NCI-H345 (cell line): Measurements from ENCODE around the gene VWF.
A peak's percentile ranks its signal among the peaks of the same experiment; 100 is the strongest.

ENCODE experiments used
- DNase-seq: peaks from one replicate; lab custom pipeline; 2025; lab: John Stamatoyannopoulos, UW

Gene VWF

DNA sequence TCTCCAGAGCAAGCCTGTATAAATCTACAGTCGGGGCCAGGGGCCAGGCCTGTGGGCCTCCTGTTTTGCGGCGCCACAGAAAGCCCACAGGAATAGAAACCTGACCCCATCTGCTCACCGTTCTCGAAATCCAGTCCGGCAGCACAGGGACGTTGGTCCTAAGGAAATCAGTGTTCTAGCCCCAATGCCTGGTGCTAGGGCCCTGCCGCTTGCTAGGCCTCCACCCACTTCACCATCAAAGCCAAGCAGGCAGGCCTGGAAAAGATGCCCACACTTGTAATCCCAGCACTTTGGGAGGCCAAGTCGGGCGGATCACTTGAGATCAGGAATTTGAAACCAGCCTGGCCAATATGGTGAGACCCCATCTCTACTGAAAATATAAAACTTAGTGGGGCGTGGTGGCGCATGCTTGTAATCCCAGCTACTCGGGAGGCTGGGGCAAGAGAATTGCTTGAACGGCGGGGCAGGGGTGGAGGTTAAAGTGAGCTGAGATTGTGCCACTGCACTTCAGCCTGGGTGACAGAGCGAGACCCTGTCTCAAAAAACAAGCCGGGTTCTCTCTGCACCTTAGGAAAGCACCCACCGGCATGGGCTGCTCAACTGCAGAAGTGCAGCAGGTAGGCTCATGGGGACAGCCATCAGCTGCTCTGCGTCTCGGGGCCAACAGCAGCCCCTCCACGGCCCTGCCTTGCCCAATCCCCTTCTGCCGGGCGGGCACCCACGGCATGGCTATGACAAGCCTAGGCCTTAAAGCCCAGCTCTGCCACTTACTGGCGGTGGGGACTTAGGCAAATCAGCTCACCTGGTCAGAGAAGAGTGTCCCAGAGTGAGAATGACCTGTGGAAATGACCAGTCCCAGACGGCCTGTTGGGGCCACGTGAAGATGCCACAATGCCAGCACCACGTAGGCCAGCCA is 47.4 kb downstream of the VWF start:
- no peak for DNase-seq

DNA sequence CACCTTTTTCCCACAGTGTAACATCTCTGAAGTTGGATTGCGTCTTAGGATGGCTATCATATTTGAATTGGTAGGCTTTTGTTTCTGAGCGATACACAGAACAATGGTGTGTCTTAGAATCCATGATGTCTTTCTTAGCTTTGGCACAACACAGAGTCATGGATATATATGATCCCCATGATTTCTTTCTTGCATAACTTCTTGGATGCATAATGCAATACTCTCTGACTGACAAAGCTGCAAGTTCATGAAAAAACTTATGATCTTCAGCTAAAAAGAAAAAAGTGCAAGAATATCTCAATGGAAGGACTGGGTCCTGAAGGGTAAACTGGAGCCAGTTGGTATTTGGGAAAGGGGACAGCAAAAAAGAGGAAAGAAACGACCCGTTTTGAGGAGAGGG is 48.1 kb downstream of the VWF start:
- no peak for DNase-seq

DNA sequence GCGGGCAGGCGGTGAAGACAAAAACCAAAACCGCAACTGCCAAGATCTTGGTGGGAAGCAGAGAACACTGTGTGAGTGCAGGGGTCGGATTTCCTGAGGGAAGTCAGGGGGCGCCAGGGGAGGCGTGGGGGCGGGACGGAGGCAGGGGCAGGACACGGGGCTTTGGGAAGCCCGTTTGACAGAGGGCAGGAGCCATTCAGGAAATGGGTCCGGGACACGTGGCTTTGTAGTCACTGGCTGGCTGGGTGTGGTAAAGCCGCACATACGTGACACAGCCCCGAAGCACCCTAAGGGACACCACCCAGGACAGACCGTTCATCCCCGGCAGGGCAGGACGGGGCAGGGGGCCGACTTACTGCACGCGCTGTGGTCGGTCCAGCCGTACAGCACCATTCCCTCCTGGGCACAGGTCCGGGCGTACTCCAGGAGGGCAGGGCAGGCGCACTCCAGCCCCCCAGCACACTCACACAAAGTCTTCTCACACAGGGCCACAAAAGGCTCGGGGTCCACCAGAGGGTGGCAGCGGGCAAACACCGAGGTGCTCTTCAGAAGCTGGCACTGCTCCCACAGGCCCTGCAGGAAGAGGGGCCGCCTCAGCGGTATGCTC is 49.4 kb downstream of the VWF start:
- no peak for DNase-seq

DNA sequence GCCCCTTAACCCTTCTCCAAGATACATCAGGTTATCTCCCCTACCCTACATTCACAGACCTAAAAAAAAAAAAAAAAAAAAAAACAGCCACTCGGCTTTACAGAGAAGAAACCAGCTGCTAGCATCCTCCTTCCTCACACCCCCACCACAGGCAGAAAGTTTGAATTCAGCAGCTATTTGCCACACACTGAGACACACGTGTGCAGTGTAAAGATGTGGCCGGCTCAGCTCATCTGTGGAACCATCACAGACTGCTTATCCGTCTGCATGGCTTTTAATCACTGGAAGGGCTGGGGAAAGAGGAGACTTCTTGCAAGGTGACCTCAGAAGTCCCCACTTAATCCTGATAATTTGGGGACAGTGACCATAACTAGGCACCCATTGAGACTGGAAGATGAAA is 50.0 kb downstream of the VWF start:
- DNase-seq = no peak

DNA sequence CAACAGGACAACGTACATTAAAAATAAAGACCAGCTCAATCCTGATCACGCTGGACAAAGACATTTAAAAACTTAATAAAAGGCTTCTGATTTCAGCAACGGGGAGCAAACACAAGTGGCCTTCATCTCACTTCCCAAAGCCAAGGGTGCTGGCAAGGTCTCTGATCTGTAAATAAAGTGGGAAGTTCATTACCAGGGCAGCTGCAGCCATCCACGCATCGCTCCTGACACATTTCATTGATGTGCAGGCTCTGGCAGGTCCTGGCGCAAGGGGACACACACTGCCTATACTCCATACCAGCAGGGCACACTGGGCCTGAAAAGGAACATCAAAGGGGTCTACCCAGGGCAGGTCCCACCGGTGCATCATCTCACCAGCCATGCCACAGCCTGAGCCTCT is 51.0 kb downstream of the VWF start:
- no peak for DNase-seq

DNA sequence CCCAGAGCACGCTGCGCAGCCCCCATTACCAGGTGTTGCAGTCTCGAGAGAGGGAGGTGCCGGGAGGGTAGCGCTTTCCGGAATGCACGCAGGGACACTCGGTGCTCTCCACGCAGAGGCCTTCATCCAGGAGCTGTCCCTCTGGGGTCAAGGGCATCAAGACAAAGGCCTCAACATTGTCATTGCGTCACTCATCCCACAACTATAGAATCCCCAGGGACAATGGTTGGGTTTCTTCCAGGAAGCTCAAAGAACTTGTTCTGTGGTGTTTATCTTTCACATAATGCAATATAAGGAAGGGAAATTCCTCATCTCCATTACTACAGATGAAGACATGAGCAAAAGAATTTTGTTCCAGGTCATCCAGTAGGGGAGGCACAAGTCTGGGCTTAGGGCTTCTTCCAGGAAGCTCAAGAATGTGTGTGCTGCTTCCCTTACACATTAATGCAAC is 52.1 kb downstream of the VWF start:
- no peak for DNase-seq

DNA sequence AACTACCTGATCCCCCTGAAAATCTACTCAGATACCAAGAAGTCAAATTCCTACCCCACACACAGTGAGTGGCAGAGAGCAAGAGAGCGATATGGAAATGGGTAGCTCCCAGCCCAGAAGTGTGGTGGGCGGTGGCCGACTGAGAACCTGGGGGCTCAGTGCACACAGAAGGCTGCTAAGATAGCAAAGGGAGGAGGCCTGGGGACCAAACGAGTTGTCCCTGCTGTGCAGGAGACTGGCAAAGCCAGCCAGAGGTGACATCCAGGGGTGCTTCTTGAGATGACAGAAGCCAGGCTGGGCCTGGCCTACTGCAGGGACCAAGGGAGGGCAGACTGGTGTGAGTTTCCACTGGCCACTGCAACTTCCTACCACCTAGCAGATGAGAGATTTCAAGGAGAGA is 52.9 kb downstream of the VWF start:
- DNase-seq = no peak

DNA sequence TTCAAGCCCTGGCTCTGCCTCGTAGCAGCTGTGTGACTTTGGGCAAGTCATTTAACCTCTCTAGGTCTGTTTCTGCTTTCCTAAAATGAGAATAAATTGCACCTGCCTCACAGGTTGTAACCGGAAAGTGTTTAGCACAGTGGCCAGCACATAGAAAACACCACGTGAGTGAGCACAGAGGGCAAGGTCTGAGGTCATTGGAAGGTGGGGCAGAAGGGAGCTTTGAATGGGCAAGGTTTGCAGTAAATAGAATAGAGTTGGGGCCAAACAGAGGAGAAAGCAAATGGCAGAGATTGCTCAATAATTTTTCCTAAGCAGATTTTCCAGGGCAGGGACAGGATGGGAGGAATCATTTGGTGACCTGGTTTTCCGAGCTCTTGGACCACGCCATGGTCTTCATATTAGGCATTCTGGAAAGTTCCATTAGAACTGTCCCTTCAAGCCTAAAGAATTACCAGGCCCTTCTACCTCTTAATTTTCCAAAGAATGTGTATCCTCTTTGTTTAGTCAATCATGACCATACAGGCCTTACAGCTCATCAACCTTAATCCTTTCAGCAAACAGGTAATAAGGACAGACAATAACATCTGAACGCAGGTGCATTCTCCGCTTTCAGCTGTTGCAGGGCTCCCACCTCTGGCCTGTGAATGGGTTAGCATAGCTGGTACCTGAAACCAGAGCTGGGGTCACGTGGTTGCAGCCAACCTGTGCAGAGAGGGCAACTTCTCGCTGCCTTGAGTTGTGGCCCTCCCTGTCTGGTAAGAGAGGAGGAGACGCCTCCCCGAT is 53.8 kb downstream of the VWF start:
- DNase-seq = peak; percentile 85

DNA sequence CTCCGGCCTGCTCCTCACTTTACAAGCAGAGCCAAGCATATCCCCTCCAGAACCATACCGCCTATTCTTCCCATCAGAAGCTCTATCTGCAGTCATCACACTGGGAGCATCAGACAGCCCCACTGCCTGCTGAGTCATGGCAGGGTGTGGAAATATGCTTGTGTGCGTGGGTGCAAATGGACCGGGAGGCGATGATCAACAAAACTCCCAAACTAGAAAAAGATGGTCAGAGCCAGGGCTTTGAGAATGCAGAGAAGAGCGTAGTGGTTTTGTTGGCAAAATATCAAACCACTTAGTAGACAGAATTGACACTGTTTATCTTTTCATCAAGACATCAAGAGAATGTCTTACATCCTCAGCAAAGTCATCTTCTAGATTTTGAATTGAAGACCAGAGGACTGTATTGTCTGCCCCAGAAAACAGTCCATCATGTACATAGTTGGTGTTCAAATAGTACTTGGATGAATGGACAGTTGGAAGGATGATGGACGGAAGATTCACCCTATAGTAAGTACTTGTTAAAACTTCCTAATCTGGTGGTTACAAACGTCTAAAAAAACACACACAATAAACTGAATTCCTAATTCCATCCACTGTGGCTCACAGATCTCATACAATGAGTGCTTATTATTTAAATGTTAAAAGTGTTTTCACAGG is 54.9 kb downstream of the VWF start:
- no peak for DNase-seq

DNA sequence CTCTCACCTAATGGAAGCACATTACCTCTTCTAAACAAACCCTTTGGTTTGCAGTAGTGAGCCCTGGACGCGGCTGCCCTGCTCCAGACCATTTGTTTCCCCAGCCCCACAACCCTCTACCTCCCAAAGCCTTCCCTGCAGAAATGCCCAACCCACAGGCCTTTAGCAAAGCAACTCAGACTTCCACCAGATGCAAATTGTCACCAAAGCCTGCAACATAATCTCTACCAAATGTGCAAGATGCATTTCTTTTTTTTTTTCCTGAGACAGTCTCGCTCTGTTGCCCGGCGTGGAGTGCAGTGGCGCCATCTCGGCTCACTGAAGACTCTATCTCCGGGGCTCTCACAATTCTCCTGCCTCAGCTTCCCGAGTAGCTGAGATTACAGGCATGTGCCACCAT is 56.2 kb downstream of the VWF start:
- no peak for DNase-seq

DNA sequence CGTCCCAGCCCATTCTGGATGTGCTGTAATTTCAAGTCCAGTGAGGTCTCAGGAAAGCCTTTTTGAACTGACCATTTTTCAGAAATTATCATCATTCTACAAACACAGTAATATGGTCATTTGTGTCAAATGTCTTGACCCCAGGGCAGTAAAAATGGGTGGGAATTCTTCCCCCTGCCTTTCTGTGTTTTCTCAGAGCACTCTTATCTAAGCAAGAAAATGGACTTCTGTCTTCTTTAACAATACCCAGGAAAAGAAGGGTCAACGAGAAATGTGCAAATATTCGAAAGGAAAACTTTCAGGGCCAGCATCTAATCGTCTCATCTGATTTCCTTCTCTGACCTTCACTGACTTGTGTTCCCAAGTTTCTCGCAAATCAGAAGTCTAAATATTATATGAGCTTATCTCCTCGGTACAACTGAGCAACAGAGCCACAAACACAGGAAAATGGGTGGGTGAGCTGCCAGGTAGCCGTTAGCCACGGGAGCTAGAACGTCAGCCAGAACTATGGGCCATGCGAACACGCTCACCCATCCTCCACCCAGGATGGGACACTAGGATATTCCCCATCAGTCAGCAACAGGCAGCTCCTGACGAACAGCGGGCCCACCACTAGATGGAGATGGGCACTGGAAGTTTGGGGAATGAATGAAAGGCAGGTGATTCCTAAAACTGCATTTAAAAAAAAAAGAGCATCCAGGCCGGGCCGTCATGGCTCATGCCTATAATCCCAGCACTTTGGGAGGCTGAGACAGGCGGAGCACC is 57.1 kb downstream of the VWF start:
- peak; percentile 7 for DNase-seq

DNA sequence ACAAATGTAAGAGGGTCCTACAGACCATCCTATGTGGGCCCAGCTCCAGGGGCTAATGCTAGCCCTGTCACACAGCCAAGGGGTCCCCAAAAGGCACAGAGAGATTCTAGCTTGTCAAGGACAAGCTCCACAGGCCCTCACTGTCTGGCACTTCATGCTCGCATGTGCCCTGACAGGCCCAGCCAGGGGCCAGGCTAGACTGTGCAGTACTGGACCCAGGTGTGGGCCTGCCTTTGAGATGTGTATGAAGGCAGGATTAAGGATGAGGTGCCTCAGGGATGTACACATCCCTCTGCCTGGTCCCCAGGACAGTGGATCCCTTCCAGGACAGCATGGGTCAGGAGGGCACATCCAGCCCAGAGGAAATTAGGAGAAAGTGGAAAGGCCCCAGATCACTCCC is 57.8 kb downstream of the VWF start:
- no peak for DNase-seq

DNA sequence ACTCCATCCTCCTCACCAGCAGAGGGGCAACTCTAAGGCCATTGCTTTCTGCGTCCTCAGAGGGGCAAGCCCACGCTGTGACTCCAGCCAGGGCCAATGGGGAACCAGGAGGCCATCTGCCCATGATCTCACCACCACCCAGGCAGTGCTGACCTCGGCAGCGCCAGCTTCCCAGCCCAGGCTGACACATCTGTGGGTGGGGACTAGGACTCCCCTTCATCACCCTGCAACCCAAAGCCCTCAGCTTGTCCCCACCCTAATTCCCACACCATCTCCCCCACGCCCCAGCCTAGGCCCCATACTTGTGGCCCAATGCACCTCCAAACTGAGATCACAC is 58.6 kb downstream of the VWF start:
- DNase-seq = no peak

DNA sequence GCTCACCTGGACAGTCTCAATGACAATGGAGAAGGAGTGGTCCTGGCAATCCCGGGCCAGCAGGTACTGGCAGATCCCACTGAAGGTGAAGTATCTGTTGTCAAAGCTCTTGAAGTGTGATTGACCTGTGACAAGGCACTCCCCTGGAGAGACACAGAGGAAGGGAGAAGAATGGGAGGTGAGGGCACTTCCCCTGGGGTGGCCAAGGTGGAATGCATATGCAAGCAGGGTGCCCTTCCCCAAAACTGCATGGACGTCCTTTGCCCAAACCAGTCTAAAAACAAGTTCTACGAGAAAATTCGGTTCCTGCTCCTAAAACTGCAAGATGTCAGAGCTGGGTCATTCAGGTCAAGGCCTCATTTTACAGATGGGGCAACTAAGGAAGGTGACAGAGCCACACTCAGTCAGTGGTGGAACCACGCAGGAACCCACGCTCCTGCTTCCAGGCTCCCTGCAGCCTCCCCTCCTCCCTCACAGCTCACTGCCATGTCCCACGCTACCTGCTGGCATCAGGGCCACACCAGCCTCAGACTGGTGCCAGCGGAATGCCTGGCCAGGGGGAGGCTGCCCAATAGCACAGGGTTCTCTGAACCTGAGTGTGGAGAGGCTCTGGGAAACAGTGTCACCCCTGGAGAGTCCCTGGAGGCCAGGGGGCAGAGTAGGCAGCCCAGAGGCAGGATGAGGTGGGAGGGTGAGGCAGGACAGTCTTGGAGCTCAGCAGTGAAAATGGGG is 59.2 kb downstream of the VWF start:
- DNase-seq = no peak

DNA sequence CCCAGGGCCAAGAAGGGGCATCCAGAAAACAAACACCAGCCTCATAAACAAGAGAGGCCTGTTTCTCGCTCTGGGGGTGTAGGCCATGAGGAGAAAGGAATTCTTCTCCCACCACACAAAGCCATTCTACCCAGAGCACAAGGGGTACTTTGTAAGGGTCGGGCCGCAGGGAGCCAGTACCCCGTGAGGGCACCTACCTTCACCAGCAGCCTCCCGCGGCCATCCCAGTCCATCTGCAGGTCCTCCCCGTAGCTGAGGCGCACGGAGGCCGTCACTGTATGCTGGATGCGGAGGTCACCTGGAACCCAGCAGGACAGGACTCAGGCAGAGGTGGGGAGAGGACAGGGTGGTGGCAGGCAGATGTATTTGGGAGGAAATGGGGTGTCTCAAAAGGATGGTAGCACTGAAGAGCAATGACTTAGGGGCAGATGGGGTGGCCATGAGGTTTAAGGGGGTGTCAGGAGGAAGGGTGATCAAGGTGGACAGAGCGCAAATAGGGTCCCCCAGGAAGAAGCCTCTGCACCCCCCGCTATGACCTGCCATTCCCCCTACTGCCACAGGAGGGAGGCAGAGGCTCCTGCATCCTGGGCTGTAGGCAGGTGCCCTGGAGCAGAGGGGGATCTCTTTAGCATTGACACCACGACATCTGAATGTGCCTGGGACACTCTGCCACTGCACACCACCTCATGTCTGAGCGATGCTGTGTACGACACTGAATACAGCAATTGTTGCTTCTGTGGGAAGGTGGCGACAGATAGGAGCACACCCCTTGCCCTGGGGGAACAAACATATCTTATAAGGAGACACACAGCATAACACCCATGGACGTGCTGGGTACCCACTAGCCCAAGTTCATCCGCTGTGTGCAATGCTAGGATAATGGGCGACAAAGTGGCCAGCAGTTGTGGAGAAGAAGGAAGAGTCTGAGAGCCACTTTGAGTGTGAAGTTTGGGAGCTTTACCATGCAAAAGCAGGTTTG is 61.4 kb downstream of the VWF start:
- DNase-seq = peak; percentile 41

DNA sequence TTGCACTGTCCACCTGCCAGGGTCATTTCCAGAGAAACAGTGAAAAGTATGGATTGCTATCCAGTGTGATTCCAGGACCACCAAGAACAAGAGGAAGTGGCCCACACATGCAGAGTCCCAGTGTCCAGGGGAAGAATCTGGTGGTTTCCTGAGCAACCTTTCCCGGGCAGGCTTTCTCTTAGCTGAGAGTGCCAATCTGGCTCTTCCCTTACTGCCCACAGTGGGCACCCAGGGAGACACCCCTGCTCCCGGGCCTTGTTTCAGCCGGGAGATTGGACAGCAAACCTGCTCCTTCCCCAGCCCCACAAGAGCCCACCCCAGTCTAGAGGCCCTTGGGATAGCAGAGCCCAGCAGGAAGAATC is 62.1 kb downstream of the VWF start:
- DNase-seq = no peak

DNA sequence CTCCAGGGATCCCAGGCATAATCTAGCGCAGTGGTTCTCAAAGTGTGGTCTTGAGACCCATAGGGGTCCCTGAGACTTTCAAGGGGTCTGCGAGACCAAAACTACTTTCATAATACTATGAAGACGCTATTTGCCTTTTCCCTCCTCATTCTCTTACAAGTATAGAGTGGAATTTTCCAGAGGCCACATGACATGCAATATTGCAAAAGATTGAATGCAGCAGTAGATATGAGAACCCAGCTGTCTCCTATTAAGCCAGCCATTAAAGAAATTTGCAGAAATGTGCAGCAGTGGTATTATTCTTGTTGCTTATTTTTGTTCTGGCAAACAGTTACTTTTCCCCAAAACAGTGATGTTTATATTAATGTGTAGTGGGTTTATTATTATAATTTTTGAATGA is 62.8 kb downstream of the VWF start:
- no peak for DNase-seq

DNA sequence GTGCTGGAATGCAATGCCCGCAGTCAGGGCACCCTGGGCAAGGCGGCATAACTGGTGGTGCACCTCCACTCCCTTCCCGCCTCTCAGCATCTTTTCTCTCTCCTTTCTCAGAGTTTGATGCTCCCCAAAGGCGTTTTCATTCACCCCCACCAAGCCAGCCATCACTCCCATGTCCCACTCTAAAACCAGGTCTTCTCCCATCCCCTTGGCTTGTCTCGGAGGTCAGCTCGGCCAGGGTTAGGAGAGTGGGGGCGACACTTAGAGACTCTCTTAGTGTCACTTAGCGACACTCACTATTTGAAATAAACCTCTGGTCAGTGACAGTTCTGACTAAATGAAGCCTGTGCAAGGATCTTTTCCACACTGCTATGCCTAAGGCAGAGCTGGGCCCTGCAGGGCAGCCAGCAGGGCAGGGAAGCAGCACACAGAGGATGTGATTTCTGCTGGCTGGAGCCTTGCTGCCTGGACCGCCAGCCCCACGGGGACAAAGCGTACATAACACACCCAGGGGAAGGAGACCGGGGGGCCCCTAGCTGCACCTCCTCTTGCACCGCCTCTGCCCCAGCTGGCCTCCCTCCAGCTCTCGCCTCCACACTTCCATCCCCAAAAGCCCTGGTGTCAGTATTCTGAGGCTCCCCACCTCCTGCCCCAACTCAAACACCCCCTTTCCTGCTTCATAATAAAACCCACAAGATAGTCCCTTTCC is 64.5 kb downstream of the VWF start:
- no peak for DNase-seq

DNA sequence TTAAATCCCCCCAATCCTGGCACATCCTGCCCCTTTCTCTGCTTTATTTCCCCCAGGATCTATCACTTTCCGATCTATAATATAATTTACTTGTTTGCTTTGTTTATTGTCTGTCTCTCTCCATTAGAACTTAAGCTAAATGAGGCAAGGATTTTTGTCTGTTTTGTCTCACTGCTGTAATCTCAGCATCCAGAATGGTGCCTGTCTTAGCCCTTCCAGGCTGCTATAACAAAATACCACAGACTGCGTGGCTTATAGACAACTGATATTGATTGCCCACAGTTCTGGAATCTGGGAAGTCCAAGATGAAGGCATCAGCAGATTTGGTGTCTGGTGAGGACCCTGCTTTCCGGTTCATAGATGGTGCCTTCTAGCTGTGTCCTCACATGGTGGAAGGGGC is 65.2 kb downstream of the VWF start:
- no peak for DNase-seq
